DMS114 treated with DMSO at 0.1 percent for 48 hours (cell line): ENCODE results near the gene TSPEAR.

Experiments used
- DNase-seq: peaks from one replicate; lab custom pipeline; 2025; ENCODE audit not compliant: unreplicated experiment; lab: John Stamatoyannopoulos, UW

Gene TSPEAR

DNA sequence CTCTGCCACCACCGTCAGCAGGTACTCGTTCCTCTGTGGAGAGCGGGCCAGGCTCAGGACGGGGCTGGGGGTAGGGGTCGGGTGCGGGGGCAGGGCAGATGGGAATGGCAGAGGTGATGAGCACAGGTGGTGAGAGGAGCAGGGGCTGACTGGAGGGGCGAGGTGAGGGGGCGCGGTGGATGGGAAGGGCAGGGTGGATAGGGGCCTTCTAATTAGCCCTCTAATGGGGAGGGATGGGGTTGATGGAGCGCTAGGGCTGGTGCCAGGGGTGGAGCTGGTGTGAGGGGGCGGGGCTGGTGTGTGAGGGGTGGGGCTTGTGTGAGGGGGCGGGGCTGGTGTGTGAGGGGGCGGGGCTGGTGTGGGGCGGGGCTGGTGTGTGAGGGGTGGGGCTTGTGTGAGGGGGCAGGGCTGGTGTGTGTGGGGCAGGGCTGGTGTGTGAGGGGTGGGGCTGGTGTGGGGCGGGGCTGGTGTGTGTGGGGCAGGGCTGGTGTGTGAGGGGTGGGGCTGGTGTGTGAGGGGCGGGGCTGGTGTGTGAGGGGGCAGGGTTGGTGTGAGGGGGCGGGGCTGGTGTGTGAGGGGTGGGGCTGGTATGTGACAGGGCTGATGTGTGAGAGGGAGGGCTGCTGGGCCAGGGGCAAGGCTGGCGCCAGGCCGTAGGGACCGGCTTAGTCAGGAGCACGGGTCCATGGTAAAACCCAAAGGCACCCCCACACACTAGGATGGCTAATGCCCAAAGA lies 177.3 kb downstream of the TSPEAR start:
- DNase-seq = no peak

DNA sequence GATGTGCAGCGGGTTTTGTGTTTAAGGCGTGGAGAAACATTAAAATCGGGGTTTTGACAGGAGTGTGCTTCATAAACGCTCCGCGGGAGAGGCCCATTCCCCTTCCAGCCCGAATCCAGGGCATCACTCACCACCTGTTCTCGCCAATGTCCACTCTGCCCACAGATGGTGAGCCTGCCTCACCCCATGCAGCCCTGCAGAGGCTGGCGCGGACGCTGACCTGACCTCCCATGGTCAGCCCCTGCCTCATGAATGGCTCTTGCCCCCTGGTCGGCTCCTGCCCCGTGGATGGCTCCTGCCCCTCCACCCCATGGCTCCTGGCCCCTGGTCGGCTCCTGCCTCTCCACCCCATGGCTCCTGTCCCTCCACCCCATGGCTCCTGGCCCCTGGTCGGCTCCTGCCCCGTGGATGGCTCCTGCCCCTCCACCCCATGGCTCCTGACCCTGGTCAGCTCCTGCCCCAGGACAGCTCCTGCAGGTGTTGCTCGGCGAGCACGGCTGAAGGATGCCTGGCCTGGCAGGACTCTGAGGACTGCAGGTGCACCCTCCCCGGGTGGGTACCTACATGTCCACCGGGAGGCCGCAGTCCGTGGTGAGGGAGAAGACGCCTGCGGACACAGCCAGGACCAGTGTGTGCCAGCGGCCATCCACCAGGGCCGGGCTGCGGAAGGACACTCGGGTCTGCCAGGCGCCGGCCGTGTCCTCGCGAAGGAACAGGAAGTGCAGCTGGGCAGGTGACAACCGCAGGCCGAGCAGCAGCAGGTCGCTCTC lies 178.1 kb downstream of the TSPEAR start:
- DNase-seq = no peak

DNA sequence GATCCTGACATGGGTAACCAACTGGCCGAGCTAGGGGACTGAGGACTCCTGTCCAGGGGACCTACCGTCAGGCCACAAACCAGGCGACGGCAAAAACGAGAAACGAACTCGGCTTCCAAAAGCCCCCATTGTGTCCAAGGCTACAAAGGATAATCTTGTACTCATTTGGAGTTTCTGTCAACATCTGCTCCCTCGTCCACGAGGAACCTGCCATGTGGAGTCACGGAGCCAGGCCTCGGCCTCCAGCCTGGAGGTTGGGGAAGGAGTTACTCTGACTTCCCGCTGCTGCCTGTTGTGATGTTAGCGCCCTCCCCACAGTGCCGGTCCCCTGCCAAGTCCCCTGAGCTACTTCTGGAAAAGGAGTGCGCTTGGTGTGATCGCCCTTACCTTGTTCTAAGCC lies 178.7 kb downstream of the TSPEAR start:
- no peak for DNase-seq

DNA sequence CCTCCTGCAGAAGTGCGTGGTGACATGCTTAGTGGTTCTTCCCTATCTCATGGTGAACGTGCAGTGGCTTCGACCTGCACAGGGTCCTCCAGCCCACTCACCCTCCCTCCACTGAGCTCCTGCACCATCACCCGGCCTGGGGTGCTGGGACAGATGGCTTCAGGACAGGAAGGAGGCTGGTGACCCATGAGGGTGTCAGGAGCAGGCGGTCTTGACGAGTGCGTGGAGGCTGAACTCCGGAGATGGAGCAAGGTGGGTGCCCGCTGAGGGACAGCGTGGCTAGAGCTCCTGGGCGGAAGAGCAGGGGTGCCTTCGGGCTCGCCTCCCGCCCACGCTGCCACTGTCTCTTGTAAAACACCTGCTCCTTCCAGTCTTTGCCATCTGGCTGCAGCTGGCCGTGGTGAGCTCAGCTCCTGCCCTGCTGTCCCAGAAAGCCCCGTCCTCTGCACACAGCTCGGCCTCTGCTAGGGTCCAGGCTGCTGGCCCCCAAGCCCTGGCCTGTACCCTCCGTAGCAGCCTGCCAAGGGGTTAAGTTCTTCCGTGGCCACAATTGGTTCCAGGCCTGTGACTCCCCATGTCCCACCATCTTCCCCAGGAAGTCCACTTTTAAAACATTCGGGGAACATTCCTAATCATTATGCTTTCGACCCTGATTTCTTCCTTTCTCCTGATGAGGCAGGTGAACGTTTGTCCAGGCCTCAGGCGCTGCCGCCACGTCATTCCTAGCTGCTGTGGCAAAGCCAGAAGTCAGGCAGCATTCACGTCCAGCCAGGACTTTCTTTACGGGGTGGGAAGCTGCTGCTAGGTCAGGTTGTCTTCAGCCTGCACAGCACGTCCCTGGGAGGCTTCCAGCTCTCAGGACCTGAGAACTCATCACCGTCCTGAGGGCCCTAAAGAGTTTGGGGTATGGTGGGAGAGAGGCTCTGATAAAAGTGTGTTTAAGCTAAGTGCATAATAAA lies 179.5 kb downstream of the TSPEAR start:
- no peak for DNase-seq

DNA sequence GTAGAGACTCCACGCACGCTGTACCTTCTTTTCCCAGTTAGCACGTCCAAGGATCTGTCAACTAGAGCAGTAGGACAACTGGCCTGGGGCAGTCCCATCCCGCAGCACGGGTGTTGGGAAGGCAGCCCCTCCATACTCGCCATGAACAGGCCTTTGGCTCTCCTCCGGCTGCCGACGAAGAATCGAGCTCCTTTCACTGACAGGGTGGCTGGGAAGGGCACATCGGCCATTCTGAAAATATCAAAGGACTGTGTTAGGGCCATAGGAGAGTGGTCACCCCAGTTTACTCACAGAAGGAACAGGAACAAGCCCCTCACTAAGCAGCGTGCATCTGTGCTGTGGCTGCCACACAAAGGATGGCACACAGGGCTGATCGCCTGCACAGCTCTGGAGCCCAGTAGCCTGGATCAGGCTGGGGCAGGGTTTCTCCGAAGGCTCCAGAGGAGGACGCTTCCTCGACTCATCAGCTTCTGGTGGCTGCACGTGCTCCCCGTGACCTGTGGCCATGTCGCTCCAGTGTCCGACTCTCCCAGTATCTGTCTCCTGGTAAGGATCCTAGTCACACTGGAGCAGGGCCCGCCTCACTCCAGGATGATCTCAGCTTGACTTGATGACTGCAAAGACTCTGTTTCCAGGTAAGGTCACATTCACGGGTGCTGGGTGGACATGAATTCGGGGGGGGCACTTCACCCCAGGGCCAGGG lies 180.3 kb downstream of the TSPEAR start:
- DNase-seq = no peak

DNA sequence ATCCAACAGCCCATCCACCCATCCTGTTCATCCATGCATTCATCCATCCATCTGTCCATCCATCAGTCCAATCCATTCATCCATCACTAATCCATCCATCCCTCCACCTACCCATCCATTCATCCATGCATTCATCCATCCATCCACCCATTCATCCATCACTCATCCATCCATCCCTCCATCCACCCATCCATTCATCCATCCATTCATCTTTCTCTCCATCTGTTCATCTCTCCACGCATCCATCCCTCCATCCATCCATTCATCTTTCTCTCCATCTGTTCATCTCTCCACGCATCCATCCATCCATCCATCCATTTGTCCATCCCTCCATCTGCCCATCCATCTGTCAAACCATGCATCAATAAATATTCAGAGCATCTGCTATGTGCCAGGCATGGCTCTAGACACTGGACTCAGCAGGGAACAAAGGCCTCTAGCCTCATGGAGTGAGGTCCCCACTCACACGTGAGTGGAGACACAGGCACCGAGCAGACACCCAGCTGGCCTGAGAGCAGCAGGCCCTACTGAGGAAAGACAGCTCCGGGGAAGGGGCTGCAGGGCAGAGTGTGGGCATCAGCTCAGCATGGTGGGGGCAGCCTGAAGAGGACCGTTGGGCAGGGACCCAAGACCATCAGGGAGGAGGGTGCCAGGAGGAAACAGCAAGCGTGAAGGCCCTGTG lies 181.0 kb downstream of the TSPEAR start:
- DNase-seq = no peak

DNA sequence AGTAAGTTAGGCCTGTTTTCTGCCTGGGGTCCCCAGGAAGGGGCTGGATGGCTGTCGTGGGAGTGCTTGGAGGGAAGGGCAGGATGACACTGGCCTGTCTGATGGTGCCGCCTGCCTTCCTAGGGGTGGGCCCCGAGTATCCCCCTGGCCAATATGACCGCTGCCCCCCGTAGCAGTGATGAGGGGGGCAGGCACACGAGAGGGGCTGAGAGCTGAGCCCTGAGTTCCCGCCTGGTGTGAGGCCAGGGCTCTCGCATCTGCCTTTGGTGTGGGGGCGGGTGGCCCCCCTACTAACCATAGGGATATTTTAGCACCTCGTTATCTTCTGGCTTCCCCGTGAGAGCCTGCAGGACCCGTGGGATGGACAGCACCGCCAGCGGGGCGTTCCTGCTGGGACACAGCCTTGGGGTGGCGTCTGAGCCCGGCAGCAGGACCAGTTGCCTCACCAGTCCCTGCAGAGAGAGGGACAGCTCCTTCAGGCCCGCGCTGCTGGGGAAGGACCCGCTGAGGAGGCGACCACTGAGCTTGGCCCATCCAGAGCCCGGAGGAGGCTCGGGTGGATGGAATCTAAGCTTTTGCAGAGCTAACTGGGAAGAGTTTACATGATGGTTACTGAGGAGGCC lies 181.8 kb downstream of the TSPEAR start:
- no peak for DNase-seq

DNA sequence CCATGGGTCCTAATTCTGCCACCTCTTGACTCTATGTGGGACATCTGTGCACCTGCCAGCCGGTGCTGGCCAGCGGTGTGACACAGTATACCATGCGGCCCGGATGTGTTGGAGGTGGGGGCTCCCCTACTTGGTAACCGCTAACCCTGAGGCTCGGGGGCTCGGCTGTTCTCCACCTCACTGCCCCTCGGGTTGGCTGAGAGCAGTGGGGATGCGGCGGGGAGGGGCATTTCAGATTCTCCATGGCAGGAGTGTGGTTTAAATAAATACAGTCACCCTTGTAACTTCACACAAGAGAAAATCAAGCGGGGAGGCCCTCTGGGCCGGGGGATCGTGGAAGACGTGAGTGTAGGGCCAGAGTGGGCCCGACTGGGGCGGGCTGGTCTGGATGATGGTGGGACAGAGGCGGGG lies 182.4 kb downstream of the TSPEAR start:
- no peak for DNase-seq

DNA sequence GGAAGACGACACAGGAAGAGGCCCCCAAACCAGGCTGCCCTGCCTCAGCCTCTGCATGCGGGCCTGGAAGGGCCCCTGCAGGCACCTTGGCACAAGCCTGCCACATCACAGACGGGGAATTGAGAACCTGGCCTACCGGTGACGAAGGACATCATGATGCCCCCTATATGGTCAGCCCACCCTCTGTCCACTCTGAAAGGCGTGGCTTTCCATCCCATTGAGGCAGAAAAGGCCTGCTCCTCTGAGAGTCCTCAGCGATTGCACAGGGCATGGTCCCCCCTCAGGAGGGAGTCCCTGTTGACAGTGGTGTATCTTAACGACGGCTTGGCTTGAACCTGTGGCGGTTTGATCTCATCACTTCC lies 182.8 kb downstream of the TSPEAR start:
- DNase-seq = no peak

DNA sequence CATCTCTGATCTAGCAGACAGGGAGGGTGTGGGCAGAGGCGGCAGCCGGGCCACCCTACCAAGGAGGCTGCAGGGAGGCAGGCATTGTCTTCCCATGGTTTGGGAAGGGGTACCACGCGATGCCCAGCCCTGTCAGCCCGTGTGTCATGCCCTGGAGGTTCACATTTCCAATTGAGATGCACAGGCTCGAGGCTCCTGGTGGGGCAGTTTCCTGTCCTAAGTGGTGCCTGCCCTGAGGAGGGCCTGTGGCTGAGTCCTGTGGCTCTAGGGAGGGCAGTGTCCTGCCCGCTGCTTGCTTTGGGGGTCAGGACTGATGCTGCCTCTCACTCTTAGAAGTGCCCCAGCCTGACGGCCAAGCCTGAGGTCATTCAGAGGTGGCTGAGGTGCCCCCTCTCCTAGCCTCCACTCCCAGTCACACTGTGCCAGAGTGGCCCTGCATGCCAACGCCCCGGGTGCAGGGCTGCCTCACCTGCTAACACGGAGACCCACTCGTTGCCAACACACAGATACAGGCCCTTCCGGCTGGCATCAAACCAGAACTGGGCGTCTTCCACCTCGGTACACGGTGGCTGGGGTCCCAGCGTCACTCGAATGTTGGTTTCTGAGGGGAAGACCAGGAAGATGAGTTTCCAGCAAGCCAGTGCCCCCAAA lies 183.3 kb downstream of the TSPEAR start:
- DNase-seq = no peak

DNA sequence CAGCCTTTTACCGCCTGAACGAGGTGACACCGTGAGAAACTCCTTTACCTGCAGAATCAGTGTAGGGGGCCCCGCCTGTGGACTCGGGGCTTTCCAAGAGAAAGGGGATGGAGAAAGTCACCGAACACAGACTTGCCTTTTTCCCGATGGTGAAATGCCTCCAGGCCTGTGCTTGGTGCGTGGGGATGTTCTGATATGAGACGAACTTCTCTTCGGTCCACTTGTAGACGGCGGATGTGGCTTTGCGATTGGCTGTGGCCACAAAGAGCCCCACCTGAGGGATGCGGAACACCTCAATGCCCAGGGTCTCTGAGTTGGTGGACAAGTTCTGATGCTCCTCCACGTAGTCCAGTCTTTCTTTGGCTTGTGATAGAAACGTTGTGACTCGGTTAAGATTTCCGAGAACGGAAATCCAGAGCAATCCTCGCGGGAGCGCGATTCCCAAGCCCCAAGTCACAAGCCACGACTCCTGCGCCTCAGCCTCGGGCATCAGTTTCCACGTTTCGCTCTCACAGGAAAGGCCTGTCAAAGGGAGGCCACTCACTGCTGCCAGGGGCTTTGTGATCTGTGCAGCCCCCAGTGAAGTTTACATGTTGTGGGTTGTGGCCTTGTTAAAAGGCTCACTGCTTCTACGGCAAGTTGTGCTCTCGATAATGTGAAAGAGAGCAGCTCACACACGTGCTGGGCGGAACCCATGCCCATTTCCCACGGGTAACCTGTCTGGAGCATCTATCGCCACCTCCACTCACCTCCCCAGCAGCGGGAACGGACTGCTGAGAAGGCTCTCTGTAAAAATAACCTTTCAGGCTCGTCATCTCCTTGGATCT lies 184.0 kb downstream of the TSPEAR start:
- DNase-seq = no peak

DNA sequence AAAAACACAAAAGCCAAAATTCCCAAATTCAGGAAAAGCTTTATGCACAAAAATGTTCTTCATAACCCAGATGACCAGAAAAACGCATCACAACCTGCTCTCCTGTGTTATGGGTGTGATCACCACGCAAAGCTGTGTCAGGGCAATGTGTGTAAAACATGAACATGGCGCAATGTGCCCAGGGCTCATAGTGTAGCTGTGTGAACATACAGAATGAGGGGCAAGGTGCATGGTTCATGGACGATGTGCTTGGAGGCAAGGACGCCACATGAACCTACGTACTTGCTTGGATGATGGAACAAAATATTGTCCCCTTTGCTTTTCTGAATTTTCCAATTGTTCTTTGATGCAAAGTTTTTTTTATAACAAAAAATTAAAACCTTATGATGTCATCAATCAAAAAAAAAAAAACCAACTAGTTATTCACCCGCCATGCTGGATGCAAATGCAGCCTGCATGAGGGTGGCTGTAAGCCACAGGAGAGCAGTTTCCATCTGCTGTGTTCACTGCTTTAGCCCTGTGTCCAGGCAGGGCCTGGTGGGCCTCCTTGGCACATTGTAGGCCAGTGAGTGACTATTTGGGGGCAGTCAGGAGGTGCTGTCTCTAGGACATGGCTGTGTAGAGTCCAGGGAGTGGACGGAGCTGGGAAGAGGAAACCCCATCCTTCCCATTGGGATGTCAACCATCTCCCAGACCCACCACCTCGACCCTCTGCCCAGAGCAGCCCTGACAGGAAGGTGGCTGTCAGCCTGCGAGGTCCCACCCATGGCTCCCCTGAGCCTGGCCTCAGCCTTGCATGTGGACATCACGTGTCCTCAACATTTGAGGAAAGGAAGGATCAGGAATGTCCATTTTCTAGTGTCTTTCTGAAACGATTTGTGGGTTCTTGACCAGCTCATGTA lies 185.0 kb downstream of the TSPEAR start:
- no peak for DNase-seq

DNA sequence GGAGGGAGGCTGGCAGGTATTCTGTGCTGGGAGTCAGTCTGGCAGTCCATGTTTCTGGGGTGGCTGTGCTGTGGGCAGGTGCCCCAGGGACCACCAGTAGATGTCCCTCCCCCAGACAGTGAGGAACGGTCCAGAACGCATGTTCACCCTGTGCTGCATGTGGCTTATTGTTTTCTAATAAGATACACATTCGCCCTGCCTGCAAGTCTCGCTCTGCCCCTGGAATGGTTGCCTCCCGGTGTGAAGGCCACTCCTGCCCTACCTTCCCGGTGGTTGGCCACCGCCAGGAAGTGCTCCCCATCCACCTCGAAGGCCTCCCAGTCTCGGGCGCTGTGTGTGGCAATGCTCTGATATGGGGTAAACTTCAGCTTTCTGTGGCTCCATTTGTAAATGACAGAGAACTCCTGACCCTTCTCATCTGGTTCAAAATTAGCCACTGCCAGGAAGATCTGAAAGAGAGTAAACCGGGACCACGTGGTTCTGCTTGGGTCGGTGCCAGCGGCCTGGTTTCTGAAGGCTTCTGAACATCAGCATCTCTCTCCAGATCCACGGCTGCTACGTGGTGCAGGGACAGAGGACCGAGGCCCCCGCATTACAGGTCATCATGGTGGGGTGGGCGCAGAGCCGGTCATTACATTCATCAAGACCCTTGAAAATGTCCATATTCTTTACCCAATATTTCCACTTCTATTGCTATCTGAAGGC lies 185.8 kb downstream of the TSPEAR start:
- DNase-seq = no peak

DNA sequence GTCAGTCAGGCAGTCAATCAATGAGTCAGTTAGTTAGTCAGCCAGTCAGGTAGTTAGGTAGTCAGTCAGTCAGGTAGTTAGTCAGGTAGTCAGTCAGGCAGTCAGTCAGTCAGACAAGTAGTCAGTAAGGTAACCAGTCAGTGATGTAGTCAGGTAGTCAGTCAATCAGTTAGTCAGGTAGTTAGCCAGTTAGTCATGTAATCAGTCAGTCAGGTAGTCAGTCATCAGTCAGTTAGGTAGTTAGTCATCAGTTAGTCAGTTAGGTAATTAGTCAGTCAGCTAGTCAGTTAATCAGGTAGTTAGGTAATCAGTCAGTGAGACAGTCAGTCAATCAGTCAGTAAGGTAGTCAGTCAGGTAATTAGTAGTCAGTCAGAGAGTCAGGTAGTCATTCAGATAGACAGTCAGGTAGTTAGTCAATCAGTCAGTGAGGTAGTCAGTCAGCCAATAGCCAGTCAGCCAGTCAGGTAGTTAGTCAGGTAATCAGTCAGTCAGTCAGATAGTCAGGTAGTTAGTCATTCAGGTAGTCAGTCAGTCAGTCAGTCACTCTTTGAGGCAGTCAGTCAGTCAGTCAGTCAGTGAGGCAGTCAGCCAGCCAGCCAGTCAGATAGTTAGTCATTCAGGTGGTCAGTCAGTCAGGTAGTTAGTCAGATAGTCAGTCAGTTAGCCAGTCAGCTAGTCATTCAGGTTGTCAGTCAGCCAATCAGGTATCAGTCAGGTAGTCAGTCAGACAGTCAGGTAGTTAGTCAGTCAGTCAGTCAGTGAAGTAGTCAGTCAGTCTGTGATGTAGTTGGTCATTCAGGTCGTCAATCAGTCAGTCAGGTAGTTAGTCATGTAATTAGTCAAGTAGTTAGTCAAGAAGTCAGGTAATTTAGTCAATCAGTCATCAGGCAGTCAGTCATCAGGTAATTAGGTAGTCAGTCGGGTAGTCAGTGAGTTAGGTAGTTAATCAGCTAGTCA lies 186.7 kb downstream of the TSPEAR start:
- DNase-seq = no peak

DNA sequence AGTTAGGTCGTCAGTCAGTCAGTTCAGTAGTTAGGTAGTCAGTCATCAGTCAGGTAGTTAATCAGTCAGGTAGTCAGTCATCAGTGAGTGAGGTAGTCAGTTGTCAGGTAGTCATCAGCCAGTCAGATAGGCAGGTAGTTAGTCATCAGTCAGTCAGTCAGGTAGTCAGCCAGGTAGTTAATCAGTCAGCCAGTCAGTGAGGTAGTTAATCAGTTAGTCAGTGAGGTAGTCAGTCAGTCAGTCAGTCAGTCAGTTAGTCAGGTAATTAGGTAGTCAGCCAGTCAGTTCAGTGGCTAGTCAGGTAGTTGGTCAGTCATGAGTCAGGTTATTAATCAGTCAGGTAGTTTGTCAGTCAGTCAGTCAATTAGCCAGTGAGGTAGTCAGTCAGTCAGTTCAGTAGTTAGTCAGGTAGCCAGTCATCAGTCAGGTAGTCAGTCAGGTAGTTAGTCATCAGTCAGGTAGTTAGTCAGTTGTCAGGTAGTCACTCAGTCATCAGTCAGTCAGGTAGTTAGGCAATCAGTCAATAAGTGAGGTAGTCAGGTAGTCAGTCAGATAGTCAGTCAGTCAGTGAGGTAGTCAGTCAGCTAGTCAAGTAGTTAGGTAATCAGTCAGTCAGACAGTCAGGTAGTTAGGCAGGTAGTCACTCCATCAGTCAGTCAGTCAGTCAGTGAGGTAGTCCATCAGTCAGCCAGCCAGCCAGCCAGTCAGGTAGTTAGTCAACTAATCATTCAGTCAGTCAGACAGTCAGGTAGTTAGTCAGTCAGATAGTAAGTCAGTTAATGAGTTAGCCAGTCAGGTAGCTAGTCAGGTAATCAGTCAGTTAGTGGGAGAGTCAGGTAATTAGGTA lies 187.6 kb downstream of the TSPEAR start:
- DNase-seq = no peak
